ENCODE results near the gene ARHGAP25. TPM values are rescaled to one million over a fixed set of nuclear protein-coding genes. Genes with fewer than 3 reads are reported as not detected.

Gene ARHGAP25
- total RNA-seq, 1 experiment from 2014 or later, result not detected

GRCh38 chr2:68698567-68699377 is 35.8 kb upstream of the ARHGAP25 start:
- Histone ChIP-seq H4K20me1 (ENCODE audit: insufficient read depth) (no peaks in the 10 kb centered on the region), H3K27me3 (ENCODE audit: insufficient read depth, low read depth) (no peaks in the 10 kb centered on the region), H3K4me2 (no peak overlapping the region), H3K4me1 (replicated peaks; ENCODE audit: insufficient read depth) (no peaks in the 10 kb centered on the region), H3K27ac (no peak overlapping the region), H3K9me3 (ENCODE audit: insufficient read depth, low read depth) (no peaks in the 10 kb centered on the region), H3K4me3 (no peak overlapping the region), H3K36me3 (ENCODE audit: low read depth) (no peaks in the 10 kb centered on the region), H3F3A (ENCODE audit: insufficient read depth, low read depth) (no peaks in the 10 kb centered on the region), H2AFZ (no peak overlapping the region), H3K79me2 (ENCODE audit: low read depth) (no peaks in the 10 kb centered on the region), H3K9me2 (ENCODE audit: insufficient read depth) (no peaks in the 10 kb centered on the region)
- intact Hi-C loops (cut with micrococcal nuclease; ENCODE audit: unreplicated experiment), result no loop called here
- DNase-seq, result no peak
- POLR2A ChIA-PET (ENCODE audit: unreplicated experiment), result no interaction called here
- no TSS peak for BruUV-seq (replicated peaks)
- CTCF ChIA-PET, result no interaction called here
- TF ChIP-seq EZH2 (IDR thresholded peaks at IDR 0.05; ENCODE audit: low read depth), result no peak
- TF ChIP-seq CTCF (conservative IDR thresholded peaks at IDR 0.05), result no peak

GRCh38 chr2:68700560-68700959 is 34.1 kb upstream of the ARHGAP25 start:
- no peaks in the 10 kb centered on the region for H3K79me2 ChIP-seq (ENCODE audit: low read depth)
- intact Hi-C loops (cut with micrococcal nuclease; ENCODE audit: unreplicated experiment), result no loop called here
- no peak overlapping the region for H3K27ac ChIP-seq
- POLR2A ChIA-PET (ENCODE audit: unreplicated experiment), result no interaction called here
- H3K4me1 ChIP-seq (replicated peaks; ENCODE audit: insufficient read depth), result no peaks in the 10 kb centered on the region
- no peaks in the 10 kb centered on the region for H3K27me3 ChIP-seq (ENCODE audit: insufficient read depth, low read depth)
- no peak overlapping the region for H2AFZ ChIP-seq
- no TSS peak for BruUV-seq (replicated peaks)
- H3K36me3 ChIP-seq (ENCODE audit: low read depth), result no peaks in the 10 kb centered on the region
- no peaks in the 10 kb centered on the region for H3K9me3 ChIP-seq (ENCODE audit: insufficient read depth, low read depth)
- no peaks in the 10 kb centered on the region for H4K20me1 ChIP-seq (ENCODE audit: insufficient read depth)
- no peak for DNase-seq
- no peak overlapping the region for H3K4me2 ChIP-seq
- H3K4me3 ChIP-seq, result no peak overlapping the region
- H3F3A ChIP-seq (ENCODE audit: insufficient read depth, low read depth), result no peaks in the 10 kb centered on the region
- TF ChIP-seq CTCF (conservative IDR thresholded peaks at IDR 0.05), result no peak
- no peak for TF ChIP-seq EZH2 (IDR thresholded peaks at IDR 0.05; ENCODE audit: low read depth)
- no peaks in the 10 kb centered on the region for H3K9me2 ChIP-seq (ENCODE audit: insufficient read depth)
- CTCF ChIA-PET, result no interaction called here

GRCh38 chr2:68706637-68707036 is 28.0 kb upstream of the ARHGAP25 start:
- no peak overlapping the region for H3K4me3 ChIP-seq
- no peaks in the 10 kb centered on the region for H3K27me3 ChIP-seq (ENCODE audit: insufficient read depth, low read depth)
- ChIA-PET CTCF (no interaction called here), POLR2A (ENCODE audit: unreplicated experiment) (no interaction called here)
- H3K36me3 ChIP-seq (ENCODE audit: low read depth), result no peaks in the 10 kb centered on the region
- H3K4me1 ChIP-seq (replicated peaks; ENCODE audit: insufficient read depth), result no peaks in the 10 kb centered on the region
- no peaks in the 10 kb centered on the region for H4K20me1 ChIP-seq (ENCODE audit: insufficient read depth)
- H3K9me3 ChIP-seq (ENCODE audit: insufficient read depth, low read depth), result no peaks in the 10 kb centered on the region
- no peak overlapping the region for H3K4me2 ChIP-seq
- no TSS peak for BruUV-seq (replicated peaks)
- TF ChIP-seq EZH2 (IDR thresholded peaks at IDR 0.05; ENCODE audit: low read depth) (no peak), CTCF (conservative IDR thresholded peaks at IDR 0.05) (no peak)
- no peak overlapping the region for H3K27ac ChIP-seq
- H2AFZ ChIP-seq, result no peak overlapping the region
- no peak for DNase-seq
- intact Hi-C loops (cut with micrococcal nuclease; ENCODE audit: unreplicated experiment), result no loop called here
- no peaks in the 10 kb centered on the region for H3K9me2 ChIP-seq (ENCODE audit: insufficient read depth)
- no peaks in the 10 kb centered on the region for H3F3A ChIP-seq (ENCODE audit: insufficient read depth, low read depth)
- no peaks in the 10 kb centered on the region for H3K79me2 ChIP-seq (ENCODE audit: low read depth)

Data from PC-9 (cell line).